Activated CD8-positive, alpha-beta memory T cell treated with anti-CD3 and anti-CD28 coated beads, Interleukin-2, amount 50 U/mL, for 48 hours (primary cell): Measurements from ENCODE around the gene NRG2.

Experiments
- DNase-seq: peaks from one replicate; pipeline ENCODE4 v3.0.0-alpha.2; 2020

The NRG2 gene

DNA sequence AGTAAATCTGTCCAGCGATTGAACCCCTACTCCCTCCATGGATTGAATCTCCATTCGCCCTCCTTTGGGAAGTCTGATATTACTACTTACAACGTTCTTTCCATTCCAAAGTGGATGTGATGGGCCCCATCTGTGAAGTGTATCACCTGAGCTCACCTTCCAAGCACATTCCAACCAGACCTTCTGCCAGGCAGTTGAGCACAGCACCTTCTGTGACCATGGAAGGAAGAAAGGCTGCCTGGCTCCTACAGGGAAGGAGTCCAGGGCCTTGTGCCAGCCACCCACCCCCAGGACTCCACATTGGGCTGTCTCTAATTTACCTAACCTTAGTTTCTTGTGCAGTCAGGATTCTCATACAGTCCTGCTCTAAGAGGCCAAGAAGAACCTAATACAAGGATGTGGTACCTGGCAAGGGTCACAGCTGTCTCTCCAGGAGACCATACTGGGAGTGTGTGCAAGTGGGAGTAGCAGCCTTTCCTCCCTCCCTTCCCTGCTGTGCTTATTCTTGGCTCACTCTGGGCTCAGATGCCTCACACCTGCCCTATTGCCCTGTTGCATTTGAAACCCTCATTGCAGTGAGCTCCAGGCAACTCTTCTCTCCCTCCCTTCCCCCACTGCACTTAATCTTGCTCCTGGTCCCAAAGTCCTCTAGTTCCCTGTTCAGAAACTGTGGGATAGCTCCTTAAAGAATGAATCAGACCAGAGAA, 116.1 kb downstream of the NRG2 start:
- peak; percentile 26 for DNase-seq

DNA sequence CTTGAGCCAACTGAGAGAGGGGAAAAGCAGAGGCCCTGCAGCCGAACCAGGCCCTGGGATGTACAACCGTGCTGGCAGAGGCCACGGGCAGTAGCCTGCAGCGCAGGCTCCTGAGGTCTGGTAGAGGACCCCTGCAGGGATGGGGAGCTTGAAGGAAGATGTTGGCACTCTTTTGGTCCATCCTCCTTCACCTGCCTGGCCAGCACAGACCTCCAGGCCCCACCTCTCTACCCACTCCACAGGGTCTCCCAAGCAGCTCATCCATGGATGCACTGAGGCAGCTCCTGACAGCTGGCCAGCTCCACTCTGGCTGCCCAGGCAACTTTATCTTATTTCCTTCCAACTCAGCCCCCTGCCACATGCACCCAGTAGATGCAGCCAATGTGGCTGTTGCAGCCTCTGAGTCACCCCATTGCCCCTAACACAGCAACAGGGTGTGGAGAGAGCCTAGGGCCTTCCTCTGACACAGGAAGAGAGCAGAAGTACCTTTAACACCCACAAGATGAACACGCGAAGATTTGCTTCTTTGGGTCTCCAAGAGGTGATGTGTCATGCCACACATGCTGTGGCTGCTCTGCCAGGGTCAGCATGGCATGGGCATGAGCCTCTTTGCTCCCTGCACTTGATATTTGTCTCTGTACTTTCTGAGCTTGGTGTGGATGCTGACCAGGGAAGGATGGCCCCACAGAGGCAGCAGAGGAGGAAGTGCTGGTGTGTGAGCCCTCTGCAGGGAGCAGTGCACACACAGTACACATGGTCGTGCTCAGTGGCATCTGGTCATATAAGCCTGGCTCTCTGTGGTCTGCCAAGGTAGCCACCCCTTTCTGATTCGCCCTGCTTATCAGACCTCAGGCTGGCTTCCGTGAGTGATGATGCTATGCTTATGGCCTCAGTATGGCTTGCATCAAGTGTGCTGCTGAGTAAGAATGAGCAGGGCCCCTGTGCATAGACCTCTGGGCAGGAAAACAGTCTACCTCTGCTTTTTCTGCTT, 117.2 kb downstream of the NRG2 start:
- DNase-seq: peak; percentile 40

DNA sequence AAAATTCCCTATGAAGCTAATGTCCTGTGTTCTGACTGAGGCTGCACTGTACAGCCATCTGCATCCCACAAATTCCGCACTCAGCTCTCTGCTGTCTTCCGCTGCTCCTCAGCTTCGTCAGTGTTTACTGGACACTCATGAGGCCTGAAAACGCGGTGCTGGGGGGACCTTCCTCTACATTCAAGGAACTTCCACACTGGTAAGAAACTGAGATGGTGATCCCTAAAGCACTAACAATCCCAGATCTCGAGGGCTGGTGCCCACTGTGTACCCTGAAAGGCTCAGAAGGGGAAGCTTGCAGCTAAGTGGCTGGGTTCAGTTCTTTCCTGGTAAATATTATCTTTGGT, 117.9 kb downstream of the NRG2 start:
- DNase-seq: peak; percentile 30

DNA sequence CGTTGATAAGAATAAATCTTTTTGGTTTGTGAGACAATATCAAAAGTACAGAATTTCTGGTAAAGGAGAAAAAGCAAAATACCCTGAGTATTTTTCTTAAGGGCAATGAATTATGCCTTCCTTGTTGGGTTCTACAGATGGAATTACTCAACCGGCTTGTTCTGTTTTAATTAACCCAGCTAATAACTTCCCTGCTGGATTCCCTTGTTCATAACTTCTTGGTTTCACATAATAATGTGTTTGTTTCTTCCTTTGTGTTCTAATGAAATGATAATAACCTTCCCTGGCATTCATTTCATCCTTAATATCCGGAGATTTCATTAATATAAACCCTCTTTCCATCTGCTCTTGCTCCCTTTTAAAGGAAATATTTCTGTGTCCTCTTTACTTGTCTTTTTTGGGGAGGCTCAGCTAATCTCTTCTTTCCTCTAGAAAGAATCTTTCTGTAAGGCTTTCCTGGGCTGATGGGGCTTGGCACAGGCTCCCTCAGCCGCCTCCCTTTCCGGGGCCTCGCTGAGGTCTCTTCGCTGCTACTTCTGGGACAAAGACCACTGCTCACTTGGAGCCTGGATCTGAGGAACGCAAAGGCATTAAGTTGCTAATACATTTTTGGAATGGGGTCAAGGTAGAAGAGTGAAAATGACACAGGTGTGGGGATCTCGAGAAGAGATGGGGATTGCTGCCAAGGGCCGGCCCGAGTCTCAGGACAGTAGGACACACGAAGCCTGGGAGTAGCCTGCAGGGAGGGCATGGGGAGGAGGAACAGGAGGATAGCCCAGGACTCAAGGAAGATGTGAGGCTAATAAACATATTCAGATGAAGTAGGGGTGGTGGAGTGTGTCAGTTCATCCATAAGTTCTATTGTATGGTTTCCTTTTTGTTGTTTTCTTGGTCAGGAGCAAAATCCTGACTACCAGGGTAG, 118.5 kb downstream of the NRG2 start:
- peak; percentile 22 for DNase-seq

DNA sequence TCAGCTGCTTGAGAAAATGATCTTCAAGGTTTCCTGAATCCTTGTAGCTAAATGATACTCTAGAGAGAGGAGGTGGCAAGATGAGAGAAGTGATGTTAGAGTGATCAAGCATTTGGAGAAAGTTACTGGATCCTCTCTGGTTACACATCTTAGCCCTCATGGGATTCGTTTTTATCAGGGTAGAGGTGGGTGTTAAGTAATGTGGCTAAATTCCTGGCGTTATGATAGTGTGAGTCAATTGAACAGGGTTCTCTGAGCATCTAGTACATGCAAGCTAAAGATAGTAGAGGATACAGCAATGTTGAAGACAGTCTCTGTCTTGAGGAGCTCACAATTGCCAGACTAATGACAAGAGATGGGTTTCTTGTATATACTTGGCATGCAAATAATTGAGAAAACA, 123.8 kb downstream of the NRG2 start:
- DNase-seq: no peak

DNA sequence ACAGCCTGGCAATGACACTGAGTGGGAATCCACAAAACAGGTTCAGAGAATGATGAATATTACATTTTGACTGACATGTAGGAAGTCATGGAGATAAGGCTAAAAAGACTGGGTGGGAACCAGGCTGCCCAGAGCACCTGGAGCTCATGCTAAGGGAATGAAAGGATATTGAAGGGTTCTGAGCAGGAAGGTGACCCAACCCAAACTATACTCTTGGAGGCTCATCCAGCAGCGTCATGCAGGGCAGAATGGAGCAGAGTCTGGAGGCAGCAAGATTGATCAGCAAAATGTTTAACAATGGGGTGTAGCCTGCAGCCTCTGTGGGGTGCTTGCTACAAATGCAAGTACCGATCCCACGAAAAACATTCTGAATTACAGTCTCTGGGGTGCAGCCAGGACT, 127.3 kb downstream of the NRG2 start:
- DNase-seq: no peak

DNA sequence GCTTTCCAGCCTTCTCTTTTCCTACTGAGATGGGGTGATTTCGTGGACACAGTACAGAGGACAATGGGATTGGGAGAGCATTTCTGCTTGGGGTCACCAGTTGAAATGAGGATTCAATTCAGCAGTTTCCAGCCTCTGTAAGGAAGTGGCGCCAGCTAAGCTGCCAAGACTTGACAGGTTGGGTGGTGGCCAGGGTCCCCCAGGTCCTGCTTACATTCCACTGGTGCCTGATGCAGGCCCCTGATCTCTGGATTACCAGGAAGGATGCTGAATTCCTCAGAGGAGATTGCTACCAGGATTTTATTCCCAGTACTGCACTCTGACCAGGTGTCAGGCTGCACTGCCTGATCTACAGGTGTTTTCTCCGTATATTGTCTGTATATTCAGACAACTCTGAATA, 127.8 kb downstream of the NRG2 start:
- no peak for DNase-seq

DNA sequence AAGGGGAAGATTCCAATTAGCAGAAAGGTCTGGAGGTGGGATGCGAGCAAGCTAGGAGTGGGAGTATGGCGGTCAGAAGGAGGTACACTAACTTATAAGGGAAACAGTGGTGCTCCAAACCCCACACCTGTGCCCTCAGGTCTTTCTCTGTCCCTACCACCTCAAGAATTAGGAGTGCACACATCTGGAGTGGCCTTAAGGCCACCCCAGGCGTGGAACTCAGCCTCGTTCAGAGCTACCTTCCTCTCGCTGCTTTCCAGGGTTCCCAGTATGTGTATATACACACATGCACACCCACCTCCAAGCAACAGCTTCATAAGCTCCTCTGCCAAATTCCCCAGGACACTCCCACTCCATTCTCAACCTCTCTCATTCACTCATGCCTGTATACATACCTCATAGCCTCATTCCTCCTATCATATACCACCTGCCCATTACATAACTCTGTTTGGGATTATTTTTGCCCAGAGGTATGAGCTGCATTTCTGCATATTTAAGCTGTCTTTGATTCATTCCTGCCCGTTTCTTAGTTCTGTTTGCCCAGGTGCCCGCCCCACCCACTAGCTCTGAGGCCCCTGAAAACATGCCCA, 128.8 kb downstream of the NRG2 start:
- DNase-seq: peak; percentile 37

DNA sequence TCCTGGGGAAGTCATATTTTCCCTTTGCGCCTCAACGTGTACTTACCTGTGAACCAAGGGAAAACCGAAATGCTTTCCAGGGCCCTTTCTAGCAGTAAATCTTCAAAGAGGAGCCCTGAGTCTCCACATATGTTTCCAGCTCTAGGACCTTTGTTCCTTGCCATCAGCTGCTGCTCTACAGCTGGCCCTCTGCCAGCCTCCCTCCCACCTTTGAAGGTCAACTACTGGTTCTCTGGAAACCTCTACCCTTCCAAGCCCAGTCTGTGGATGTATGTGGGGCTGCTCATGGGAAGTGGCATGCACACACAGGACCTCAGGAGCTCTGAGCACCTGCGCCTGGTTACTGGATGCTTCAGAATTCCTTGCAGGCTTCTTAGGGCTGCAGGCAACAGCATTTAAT, 130.3 kb downstream of the NRG2 start:
- peak; percentile 26 for DNase-seq

DNA sequence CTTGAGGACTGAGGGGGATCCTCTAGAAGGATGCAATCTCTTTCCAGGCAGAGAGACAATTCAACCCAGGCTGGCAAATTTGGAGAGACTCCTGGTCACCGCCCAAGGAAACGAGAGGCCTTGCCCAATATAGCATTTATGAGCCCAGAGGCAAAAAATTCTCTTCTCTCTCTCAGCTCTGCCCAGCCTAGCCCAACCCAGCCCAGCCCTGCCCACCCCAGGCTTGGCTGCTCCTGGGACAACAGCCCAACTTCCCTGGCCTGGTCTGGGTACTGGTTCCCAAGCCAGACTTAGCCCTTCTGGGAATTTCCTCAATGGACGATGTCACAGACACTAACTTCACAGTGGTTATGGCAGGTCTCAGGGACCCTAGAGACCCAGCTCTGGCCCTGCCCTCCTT, 130.9 kb downstream of the NRG2 start:
- DNase-seq: peak; percentile 20

DNA sequence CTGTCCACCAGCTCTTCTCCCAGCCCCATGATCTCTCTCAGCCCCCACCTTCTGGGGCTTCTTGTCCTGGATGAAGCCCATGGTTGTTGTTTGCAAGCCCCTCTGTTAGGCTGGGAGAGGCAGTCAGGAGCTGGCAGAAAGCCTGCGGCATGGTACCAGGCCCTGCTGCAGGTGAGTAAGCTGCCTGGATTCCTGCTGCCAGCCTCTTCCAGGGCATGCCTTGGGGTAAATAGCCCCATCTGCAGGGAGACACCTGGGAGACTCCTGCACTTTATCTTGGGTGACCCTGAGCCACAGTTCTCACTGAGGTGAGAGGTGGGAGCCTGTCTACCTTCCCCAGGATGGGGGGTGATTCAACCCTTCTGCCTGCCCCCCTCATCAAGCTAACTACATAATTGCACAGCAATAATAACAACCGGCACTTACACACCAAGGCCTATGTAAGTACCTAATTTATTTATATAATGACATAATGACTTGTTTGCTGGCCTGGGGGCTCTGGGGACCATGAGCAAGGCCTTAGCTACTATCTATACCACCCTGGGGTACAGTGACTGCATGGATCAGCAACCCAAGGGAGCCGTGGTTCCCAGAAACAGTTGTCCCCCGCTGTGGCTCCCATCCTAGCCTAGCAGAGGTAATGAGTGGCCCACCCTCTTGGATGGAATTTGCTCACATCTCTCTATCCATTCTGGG, 131.5 kb downstream of the NRG2 start:
- DNase-seq: peak; percentile 36

DNA sequence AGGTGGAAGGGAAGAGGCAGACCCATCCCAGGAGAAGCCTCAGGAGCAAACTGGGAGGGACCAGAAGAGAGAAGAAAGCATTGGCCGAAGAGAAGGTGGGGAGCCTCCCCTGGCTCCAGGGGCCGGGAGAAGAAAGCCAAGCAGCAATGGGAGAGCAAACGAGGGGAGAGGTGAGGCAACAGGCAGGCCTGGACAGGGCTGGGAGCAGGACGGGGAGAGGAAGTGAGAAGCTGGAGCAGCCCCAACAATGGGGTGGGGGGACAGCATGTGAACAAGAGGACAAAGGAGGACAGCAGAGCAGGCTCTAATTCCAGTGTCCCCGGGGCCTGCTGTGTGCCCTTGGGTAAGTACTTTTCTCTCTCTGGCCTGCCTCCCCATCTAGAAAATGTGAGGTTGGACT, 132.2 kb downstream of the NRG2 start:
- DNase-seq: peak; percentile 38

DNA sequence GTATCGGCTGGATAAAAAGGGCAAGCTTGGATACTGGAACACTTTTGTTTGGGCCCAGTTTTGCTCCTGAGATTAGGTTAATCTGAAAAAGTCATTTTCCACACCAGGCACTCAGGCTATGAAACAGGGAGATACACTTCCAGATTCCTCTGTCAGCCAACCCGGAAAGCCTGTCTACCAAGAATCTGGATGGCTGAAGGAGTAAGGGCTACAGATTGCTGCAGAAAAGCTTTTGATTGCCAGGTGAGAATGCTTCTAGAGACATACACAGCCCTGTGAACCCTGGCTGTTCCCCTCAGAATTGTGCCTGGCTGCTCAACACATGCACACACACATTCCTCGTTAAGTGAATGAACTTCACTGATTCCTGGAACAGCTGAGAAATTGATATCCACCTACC, 133.1 kb downstream of the NRG2 start:
- DNase-seq: peak; percentile 22

DNA sequence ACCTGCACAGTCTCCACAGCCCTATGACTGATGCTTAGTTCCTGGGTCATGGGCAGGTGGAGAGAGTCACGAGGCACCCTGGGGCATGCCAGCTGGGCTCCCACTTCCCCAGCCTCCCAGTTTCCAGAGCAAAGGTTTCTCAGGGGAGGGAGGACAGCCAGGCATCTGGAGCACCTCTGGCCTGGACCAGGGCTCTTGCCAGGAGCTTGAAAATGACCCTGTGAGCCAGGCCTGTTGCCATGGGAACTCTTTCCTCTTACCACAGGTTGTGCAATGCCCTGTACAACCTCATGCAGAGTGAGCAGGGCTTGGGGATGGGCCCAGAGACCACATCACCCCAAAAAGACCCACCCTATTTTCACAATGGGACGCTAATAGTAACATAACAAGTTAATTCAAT, 134.3 kb downstream of the NRG2 start:
- DNase-seq: peak; percentile 39

DNA sequence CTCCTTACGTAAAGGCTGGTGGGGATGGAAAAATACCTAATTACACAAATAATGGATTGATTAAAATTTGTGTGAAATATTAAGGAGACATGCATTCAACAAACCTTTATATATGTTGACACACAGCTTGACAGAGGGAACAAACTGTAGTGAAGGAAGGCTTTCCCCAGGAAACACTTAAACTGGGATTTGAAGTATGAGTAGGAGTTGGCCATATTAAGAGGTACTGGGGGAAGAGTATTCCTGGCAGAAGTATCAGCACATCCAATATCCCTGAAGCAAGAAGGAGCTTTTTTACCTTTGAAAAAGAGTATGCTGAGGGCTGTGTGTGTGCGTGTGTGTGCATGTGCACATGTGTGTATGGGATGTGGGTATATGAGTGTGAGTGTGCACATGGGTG, 136.4 kb downstream of the NRG2 start:
- DNase-seq: no peak

DNA sequence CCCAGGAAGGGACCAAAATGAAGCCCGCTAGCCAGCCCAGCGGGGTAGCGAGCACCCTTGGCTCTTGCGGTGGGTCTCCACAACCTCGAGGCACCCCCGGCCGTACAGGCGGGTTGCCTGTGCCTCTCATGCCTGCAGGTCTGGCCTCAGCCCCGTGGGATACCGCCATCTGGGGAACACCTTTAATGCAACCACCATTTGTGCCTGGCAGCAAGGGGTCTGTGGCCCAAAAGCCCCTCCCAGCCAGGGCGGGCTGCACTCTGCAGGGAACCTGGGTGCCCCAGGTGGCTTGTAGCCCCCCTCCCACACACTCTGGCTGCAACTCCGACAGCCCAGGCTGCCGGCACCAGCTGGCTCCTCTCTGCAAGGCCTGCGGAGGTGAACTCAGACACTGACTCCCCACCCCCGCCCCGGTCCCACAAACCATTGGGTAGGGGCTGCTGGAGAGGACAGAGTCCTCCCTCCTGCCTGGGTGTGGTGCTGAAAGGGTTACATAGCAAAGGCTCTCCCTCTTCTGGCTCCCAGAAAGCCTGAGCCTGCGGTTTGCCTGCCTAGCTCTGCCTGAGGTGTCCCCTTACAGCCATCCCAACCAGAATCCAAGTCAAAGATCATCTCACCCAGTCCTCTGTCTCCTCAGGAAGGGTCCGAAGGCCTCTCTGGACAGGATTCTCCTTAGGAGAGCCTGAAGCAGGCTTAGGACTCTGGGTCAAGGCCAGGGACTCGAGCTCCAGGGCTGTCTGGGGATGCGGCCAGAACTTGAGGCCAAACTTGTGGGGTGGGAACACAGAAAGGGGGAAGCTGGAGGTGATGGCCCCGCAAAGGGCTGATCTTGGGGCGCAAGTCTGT, 138.1 kb downstream of the NRG2 start:
- no peak for DNase-seq

DNA sequence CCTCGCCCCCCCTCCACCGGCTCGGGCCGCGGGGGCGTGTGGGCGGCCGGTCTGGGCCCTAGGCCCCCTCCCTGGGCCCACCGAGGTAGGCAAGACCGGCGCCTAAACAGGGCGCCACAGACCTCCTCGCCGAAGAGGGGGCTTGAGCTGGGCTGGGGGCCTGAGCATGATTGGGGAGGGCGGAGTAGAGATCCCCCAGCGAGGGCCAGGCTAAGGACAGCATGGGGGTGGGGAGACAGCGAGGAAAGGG, 138.6 kb downstream of the NRG2 start:
- DNase-seq: no peak

DNA sequence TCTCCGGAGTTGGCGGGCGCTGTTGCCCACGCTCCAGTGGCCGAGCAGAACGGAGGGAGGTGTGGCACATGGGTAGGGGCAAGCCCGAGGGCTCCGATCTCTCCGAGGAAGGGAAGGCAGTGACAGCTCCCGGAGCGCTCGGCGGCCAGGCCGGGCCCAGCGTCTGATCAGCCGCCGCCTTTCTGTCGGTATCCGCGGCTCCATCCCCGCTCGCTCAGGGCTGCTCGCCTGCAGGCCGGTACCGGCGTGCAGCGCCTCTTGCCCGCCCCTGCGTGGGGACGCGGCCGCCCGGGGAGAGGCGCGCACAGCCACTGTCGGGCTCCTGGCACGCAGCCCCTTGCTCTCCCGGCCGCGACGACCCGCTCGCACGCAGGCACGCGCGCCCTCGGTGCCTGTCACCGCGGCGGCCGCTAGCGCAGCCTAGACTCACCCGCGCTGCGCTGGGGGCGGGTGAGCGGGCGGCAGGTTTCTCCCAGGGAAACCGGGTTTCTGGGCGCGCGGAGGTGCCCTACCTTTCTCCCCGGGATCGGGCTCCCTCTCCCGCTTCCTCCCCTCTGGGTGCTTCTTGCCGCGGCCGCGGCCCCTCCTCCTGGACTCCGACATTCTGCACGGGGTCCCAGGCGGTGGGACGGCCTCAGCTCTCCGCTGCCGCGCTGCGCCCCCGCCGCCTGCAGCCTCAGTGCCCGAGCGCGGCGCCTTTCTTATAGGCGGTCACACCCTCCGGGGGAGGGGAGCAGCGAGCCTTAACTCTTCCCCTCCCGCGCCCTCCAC, 139.1 kb downstream of the NRG2 start:
- DNase-seq: peak; percentile 58

DNA sequence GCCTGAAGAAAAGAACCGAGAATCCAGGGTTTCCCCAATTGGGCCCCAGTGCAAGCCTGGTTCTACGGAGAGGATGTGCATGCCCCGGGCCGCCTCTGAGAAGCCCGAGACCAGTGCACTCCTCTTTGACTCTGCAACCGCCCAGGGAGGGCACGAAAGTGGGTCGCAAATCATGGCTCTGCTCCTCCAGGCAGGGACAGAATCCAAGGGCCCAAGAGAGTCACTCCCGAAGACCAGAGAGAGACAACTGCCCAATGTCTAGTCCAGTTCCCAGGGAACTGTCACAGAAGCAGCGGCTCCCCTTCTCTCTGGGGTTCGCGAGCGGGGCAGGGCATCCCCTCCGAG, 139.7 kb downstream of the NRG2 start:
- DNase-seq: no peak

DNA sequence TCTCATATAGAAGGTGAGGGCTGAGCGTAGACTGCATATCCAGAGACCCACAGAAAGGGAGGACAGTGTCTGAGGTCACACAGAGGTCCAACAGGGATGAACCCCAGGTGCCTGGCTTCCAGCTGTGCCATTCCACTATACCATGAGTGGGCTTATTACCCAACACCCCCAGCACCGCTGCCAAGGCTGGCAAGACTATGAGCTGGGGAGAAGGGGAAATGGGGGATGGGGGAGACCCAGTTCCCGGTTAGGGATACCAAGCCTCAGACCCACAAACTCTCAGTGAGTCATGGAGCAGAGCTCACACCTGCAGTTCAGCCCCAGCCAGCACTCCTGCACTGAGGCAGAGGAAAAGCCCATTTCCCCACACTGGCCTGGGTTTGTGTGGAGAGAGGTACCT, 141.1 kb downstream of the NRG2 start:
- DNase-seq: no peak

DNA sequence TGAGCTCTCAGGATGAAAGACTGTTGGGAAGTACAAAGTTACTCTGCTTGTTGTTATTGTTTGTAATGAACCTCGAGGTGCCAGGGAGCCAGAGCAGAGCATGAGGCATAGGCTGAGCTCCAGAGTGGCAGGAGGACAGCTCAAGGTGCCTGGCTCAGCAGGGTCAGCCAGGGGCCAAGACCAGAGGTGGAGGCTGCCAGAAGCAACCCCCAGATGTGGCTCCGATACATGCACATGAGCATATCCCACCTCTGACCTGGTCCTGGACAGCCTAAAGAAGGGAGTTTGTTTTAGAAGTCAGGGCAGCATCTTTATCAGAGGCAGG, 141.9 kb downstream of the NRG2 start:
- DNase-seq: no peak
